HepG2 (cell line): ENCODE data around the gene LAMA5. TPM values are rescaled to one million over a fixed set of nuclear protein-coding genes. Genes with fewer than 3 reads are reported as not detected.

Experiments used
- HDAC1 ChIP-seq: sonication (generic); formaldehyde crosslinking; IDR thresholded peaks from 2 replicates; pipeline ENCODE4 v1.5.1; 2020; ENCODE audit warnings: mild to moderate bottlenecking, missing genetic modification reagents
- RARG ChIP-seq: sonication (generic); formaldehyde crosslinking; IDR thresholded peaks from 2 replicates; pipeline ENCODE4 v1.4.0; 2020; ENCODE audit warnings: low read depth, mild to moderate bottlenecking, missing genetic modification reagents
- REL ChIP-seq: sonication (generic); formaldehyde crosslinking; conservative IDR thresholded peaks from 2 replicates; pipeline ENCODE4 v1.8.0; 2022; ENCODE audit warnings: mild to moderate bottlenecking, missing genetic modification reagents, moderate library complexity
- RXRA ChIP-seq: sonication (generic); formaldehyde crosslinking; IDR thresholded peaks from 2 replicates; pipeline ENCODE4 v1.5.1; 2020; ENCODE audit warnings: missing genetic modification reagents
- SETDB1 ChIP-seq: sonication (generic); formaldehyde crosslinking; IDR thresholded peaks from 2 replicates; pipeline ENCODE4 v1.5.1; 2020; ENCODE audit warnings: missing genetic modification reagents, mild to moderate bottlenecking, borderline replicate concordance
- SOX13 ChIP-seq, 3 experiments: fragments of 450-650 bp in 1 of 3; sonication (generic) in 1 of 3; formaldehyde crosslinking in 1 of 3; IDR thresholded peaks in 2 of 3; conservative IDR thresholded peaks in 1 of 3; 2 replicates each; pipeline versions ENCODE4 v1.5.0 to v1.6.1; 2016 to 2020; ENCODE audit warnings: antibody characterized with exemption in 1 of 3, mild to moderate bottlenecking in 1 of 3, missing compliant biosample characterization in 1 of 3, missing genetic modification reagents in 1 of 3, moderate library complexity in 1 of 3
- SP2 ChIP-seq: sonication (generic); formaldehyde crosslinking; IDR thresholded peaks from 2 replicates; pipeline ENCODE4 v1.5.1; 2020; ENCODE audit warnings: mild to moderate bottlenecking, missing genetic modification reagents
- SUZ12 ChIP-seq: fragments of 150-350 bp; IDR thresholded peaks from 2 replicates; pipeline ENCODE4 v1.6.1; 2014; ENCODE audit warnings: low read depth, low read length
- TBX2 ChIP-seq: sonication (generic); formaldehyde crosslinking; IDR thresholded peaks from 2 replicates; pipeline ENCODE4 v1.5.0; 2020; ENCODE audit warnings: missing genetic modification reagents, mild to moderate bottlenecking, borderline replicate concordance
- TRIM24 ChIP-seq: sonication (generic); formaldehyde crosslinking; IDR thresholded peaks from 2 replicates; pipeline ENCODE4 v1.8.0; 2022; ENCODE audit warnings: mild to moderate bottlenecking, missing genetic modification reagents
- ZFX ChIP-seq: sonication (generic); formaldehyde crosslinking; IDR thresholded peaks from 2 replicates; pipeline ENCODE4 v1.4.0; 2020; ENCODE audit warnings: mild to moderate bottlenecking, low read depth, missing genetic modification reagents, moderate library complexity
- ZNF382 ChIP-seq: sonication (generic); formaldehyde crosslinking; IDR thresholded peaks from 2 replicates; pipeline ENCODE4 v1.5.0; 2020; ENCODE audit warnings: missing genetic modification reagents, mild to moderate bottlenecking, borderline replicate concordance
- ZNF563 ChIP-seq: sonication (generic); formaldehyde crosslinking; IDR thresholded peaks from 2 replicates; pipeline ENCODE4 v1.8.0; 2022; ENCODE audit warnings: mild to moderate bottlenecking, moderate library complexity, missing genetic modification reagents
- polyA plus RNA-seq, 8 experiments: library from polyadenylated mRNA; depleted of rRNA in 3 of 8; stranded (reverse) in 7 of 8; unstranded in 1 of 8; fragments of >200 nt; fragmentation: Illumina TruSeq in 4 of 8; extraction: Trizol in 4 of 8; gene quantifications; 2 replicates each; pipeline versions ENCODE4 v1.2.1 to v1.2.3, GENCODE V29; 2011 to 2016; ENCODE audit warnings: low read depth in 4 of 8, missing spikeins in 1 of 8, mixed read lengths in 1 of 8; ENCODE audit not compliant: insufficient read depth in 1 of 8
- total RNA-seq, 5 experiments: library from RNA; depleted of rRNA; stranded (reverse); fragments of >200 nt; fragmentation: Illumina TruSeq; extraction: Trizol; gene quantifications; 2 replicates each; pipeline ENCODE4 v1.2.3, GENCODE V29; 2016; ENCODE audit warnings: low read depth in 1 of 5
- TF ChIP-seq, protein P1 (sequence below): sonication (generic); formaldehyde crosslinking; IDR thresholded peaks from 2 replicates; pipeline ENCODE4 v1.8.1; 2023; ENCODE audit warnings: mild to moderate bottlenecking, missing genetic modification reagents
- TF ChIP-seq, protein P2 (sequence below), 2 experiments: sonication (generic) in 1 of 2; formaldehyde crosslinking in 1 of 2; IDR thresholded peaks; 2 replicates each; pipeline versions ENCODE4 v1.4.0 to v1.6.1; 2018 to 2020; ENCODE audit warnings: missing genetic modification reagents in 2 of 2, borderline replicate concordance in 1 of 2, low read depth in 1 of 2, mild to moderate bottlenecking in 1 of 2, missing biosample characterization in 1 of 2
- TF ChIP-seq, protein P3 (sequence below): sonication (generic); formaldehyde crosslinking; IDR thresholded peaks from 2 replicates; pipeline ENCODE4 v1.9.0; 2021; ENCODE audit warnings: mild to moderate bottlenecking, missing genetic modification reagents
- TF ChIP-seq, protein P4 (sequence below): sonication (generic); formaldehyde crosslinking; IDR thresholded peaks from 2 replicates; pipeline ENCODE4 v1.4.0; 2020; ENCODE audit warnings: mild to moderate bottlenecking, missing genetic modification reagents

Gene LAMA5
- total and polyA plus RNA-seq, 2 of the 13 experiments (the other 11 are each of a cell fraction or from before 2014, with no cell fraction given): 21.0 to 44.7 TPM

DNA sequence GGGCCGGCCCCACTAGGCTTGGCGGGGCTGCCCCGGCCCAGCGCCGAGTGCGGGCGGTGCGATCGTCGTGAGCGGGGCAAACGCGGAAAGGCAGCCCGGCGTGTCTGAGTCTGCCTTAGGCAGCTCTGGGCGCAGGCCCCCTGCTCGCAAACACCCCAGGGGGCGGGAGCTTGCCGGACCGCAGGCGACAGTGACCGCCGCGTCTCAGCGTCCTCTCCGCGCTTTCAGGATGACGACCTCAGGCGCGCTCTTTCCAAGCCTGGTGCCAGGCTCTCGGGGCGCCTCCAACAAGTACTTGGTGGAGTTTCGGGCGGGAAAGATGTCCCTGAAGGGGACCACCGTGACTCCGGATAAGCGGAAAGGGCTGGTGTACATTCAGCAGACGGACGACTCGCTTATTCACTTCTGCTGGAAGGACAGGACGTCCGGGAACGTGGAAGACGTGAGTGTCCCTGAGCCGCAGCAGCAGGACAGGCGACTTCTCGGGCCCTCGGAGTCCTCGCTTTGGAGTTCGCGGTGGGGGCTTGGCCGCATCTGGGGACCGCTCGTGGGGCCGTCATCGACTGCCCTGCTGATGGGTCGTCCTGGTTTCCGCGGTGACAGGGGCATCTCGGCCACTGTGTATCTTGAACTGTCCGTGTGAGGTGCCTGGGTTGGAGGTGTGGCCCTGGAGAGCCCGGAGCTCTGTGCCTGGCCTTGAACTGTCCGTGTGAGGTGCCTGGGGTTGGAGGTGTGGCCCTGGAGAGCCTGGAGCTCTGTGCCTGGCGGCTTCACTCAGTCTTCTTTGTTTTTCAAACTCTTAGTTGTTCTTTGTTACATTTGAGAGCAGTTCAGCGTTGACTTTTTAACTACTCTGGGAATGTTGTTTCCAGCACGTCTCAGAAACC, 63.5 kb downstream of the LAMA5 start (continued):
- TF ChIP-seq RXRA (CRISPR knock-in tag) (peak; percentile 86), RARG (CRISPR knock-in tag) (no peak), TBX2 (peak; percentile 89), SP2 (CRISPR knock-in tag) (peak; percentile 52; the same call in 1 of the 2 replicates), REL (CRISPR knock-in tag) (no peak), SETDB1 (CRISPR knock-in tag) (no peak), TRIM24 (CRISPR knock-in tag) (peak; percentile 61), ZFX (CRISPR knock-in tag) (peak; percentile 33; the same call in 1 of the 2 replicates), ZNF563 (CRISPR knock-in tag) (peak; percentile 19; the same call in 1 of the 2 replicates), SUZ12 (0 out of 2 replicates have a peak, but pooled peaks have one; percentile 5), ZNF382 (no peak), SOX13 (IDR thresholded peaks at IDR 0.05) (no peak), SOX13 (CRISPR knock-in tag; conservative IDR thresholded peaks at IDR 0.05 in 1 of 2, IDR thresholded peaks at IDR 0.05 in 1 of 2) (peak in 1 of 2 experiments; percentile 19; a peak in 1 of 4 replicates), HDAC1 (CRISPR knock-in tag) (peak; percentile 90)
- TF ChIP-seq, protein P1, sequence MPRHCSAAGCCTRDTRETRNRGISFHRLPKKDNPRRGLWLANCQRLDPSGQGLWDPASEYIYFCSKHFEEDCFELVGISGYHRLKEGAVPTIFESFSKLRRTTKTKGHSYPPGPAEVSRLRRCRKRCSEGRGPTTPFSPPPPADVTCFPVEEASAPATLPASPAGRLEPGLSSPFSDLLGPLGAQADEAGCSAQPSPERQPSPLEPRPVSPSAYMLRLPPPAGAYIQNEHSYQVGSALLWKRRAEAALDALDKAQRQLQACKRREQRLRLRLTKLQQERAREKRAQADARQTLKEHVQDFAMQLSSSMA: peak; percentile 78; the same call in 1 of the 2 replicates
- TF ChIP-seq, protein P2, sequence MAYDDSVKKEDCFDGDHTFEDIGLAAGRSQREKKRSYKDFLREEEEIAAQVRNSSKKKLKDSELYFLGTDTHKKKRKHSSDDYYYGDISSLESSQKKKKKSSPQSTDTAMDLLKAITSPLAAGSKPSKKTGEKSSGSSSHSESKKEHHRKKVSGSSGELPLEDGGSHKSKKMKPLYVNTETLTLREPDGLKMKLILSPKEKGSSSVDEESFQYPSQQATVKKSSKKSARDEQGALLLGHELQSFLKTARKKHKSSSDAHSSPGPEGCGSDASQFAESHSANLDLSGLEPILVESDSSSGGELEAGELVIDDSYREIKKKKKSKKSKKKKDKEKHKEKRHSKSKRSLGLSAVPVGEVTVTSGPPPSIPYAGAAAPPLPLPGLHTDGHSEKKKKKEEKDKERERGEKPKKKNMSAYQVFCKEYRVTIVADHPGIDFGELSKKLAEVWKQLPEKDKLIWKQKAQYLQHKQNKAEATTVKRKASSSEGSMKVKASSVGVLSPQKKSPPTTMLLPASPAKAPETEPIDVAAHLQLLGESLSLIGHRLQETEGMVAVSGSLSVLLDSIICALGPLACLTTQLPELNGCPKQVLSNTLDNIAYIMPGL (CRISPR knock-in tag; IDR thresholded peaks at IDR 0.05; ENCODE audit: borderline replicate concordance in 1 of 2, low read depth in 1 of 2): peak; percentile 28 to 58; a peak in 3 of 4 replicates
- TF ChIP-seq, protein P3, sequence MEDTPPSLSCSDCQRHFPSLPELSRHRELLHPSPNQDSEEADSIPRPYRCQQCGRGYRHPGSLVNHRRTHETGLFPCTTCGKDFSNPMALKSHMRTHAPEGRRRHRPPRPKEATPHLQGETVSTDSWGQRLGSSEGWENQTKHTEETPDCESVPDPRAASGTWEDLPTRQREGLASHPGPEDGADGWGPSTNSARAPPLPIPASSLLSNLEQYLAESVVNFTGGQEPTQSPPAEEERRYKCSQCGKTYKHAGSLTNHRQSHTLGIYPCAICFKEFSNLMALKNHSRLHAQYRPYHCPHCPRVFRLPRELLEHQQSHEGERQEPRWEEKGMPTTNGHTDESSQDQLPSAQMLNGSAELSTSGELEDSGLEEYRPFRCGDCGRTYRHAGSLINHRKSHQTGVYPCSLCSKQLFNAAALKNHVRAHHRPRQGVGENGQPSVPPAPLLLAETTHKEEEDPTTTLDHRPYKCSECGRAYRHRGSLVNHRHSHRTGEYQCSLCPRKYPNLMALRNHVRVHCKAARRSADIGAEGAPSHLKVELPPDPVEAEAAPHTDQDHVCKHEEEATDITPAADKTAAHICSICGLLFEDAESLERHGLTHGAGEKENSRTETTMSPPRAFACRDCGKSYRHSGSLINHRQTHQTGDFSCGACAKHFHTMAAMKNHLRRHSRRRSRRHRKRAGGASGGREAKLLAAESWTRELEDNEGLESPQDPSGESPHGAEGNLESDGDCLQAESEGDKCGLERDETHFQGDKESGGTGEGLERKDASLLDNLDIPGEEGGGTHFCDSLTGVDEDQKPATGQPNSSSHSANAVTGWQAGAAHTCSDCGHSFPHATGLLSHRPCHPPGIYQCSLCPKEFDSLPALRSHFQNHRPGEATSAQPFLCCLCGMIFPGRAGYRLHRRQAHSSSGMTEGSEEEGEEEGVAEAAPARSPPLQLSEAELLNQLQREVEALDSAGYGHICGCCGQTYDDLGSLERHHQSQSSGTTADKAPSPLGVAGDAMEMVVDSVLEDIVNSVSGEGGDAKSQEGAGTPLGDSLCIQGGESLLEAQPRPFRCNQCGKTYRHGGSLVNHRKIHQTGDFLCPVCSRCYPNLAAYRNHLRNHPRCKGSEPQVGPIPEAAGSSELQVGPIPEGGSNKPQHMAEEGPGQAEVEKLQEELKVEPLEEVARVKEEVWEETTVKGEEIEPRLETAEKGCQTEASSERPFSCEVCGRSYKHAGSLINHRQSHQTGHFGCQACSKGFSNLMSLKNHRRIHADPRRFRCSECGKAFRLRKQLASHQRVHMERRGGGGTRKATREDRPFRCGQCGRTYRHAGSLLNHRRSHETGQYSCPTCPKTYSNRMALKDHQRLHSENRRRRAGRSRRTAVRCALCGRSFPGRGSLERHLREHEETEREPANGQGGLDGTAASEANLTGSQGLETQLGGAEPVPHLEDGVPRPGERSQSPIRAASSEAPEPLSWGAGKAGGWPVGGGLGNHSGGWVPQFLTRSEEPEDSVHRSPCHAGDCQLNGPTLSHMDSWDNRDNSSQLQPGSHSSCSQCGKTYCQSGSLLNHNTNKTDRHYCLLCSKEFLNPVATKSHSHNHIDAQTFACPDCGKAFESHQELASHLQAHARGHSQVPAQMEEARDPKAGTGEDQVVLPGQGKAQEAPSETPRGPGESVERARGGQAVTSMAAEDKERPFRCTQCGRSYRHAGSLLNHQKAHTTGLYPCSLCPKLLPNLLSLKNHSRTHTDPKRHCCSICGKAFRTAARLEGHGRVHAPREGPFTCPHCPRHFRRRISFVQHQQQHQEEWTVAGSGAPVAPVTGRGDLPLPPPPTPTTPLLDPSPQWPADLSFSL (CRISPR knock-in tag): 0 out of 2 replicates have a peak, but pooled peaks have one; percentile 43
- TF ChIP-seq, protein P4, sequence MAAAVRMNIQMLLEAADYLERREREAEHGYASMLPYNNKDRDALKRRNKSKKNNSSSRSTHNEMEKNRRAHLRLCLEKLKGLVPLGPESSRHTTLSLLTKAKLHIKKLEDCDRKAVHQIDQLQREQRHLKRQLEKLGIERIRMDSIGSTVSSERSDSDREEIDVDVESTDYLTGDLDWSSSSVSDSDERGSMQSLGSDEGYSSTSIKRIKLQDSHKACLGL: no peak; the same call in 1 of the 2 replicates
